ENCODE data around the gene CASKIN1. TPM values are rescaled to one million over a fixed set of nuclear protein-coding genes. Genes with fewer than 3 reads are reported as not detected.

The CASKIN1 gene
- total RNA-seq, 2 experiments from 2014 or later, result 0.09 TPM; not detected in 1

Small RNAs within 50 kb of the gene (microRNA-seq; reads per million reads assigned to microRNA genes)
- gene MIR3180-5 (not detected), gene MIR4516 (not detected)

Other genes with a start within 250 kb of the CASKIN1 start
- gene RPL3L, start 241.9 kb downstream of the CASKIN1 start, total RNA-seq, result under 1 TPM in 1 of 2 experiments, not detected in 1; 0.42 TPM
- 100 to 1,000 TPM; 148 to 158 TPM for gene NDUFB10, start 237.1 kb downstream of the CASKIN1 start, total RNA-seq
- gene RPS2, start 231.8 kb downstream of the CASKIN1 start, total RNA-seq, result 1,000 to 10,000 TPM; 2,823 to 3,048 TPM
- not detected for gene RNF151, start 229.7 kb downstream of the CASKIN1 start, total RNA-seq
- 10 to 100 TPM; 41.9 to 42.3 TPM for gene TBL3, start 224.6 kb downstream of the CASKIN1 start, total RNA-seq
- gene NOXO1, start 215.1 kb downstream of the CASKIN1 start, total RNA-seq, result under 1 TPM in 1 of 2 experiments, not detected in 1; 0.26 TPM
- gene GFER, start 212.4 kb downstream of the CASKIN1 start, total RNA-seq, result 10 to 100 TPM; 33.5 to 40.9 TPM
- gene SYNGR3, start 206.6 kb downstream of the CASKIN1 start, total RNA-seq, result 10 to 100 TPM in 1 of 2 experiments, 1 to 10 TPM in 1; 6.4 to 17.6 TPM
- gene ZNF598, start 186.8 kb downstream of the CASKIN1 start, total RNA-seq, result 10 to 100 TPM; 76.2 to 94.5 TPM
- gene NPW, start 176.8 kb downstream of the CASKIN1 start, total RNA-seq, result 1 to 10 TPM; 1.1 to 6.3 TPM
- 1 to 10 TPM; 1.3 to 2.2 TPM for gene NHERF2, start 169.7 kb downstream of the CASKIN1 start, total RNA-seq
- 10 to 100 TPM; 34.3 to 37.5 TPM for gene NTHL1, start 148.8 kb downstream of the CASKIN1 start, total RNA-seq
- gene TSC2, start 148.6 kb downstream of the CASKIN1 start, total RNA-seq, result 100 to 1,000 TPM; 101 to 115 TPM
- 100 to 1,000 TPM in 1 of 2 experiments, 10 to 100 TPM in 1; 60.1 to 100 TPM for gene PKD1, start 60.7 kb downstream of the CASKIN1 start, total RNA-seq
- gene RAB26, start 48.0 kb downstream of the CASKIN1 start, total RNA-seq, result under 1 TPM; 0.68 to 0.70 TPM
- 10 to 100 TPM; 59.5 to 72.9 TPM for gene TRAF7, start 40.8 kb downstream of the CASKIN1 start, total RNA-seq
- gene MLST8, start 8.8 kb upstream of the CASKIN1 start, total RNA-seq, result 10 to 100 TPM; 38.9 to 45.7 TPM
- 10 to 100 TPM; 13.2 to 20.4 TPM for gene BRICD5, start 14.3 kb upstream of the CASKIN1 start, total RNA-seq
- 10 to 100 TPM; 29.8 to 34.8 TPM for gene PGP, start 18.2 kb upstream of the CASKIN1 start, total RNA-seq
- 10 to 100 TPM; 31.3 to 37.1 TPM for gene E4F1, start 27.0 kb upstream of the CASKIN1 start, total RNA-seq
- gene DNASE1L2, start 39.8 kb upstream of the CASKIN1 start, total RNA-seq, result 1 to 10 TPM; 1.5 to 2.0 TPM
- 10 to 100 TPM; 48.9 to 57.3 TPM for gene ECI1, start 55.0 kb upstream of the CASKIN1 start, total RNA-seq
- gene RNPS1, start 71.5 kb upstream of the CASKIN1 start, total RNA-seq, result 100 to 1,000 TPM; 310 to 324 TPM
- gene ABCA3, start 144.1 kb upstream of the CASKIN1 start, total RNA-seq, result 10 to 100 TPM in 1 of 2 experiments, 1 to 10 TPM in 1; 6.4 to 10.9 TPM
- 100 to 1,000 TPM in 1 of 2 experiments, 10 to 100 TPM in 1; 84.2 to 103 TPM for gene CCNF, start 232.8 kb upstream of the CASKIN1 start, total RNA-seq